ENCODE data around the gene MRPS34.

The MRPS34 gene

GRCh38 chr16:1727651-1728624 lies 45.0 kb downstream of the MRPS34 start:
- no peak for DNase-seq (ENCODE audit: low spot score)

- DNase-seq (ENCODE audit: low spot score), result no peak
Measured at GRCh38 chr16:1726661-1727502, 46.1 kb downstream of the MRPS34 start.

DNA sequence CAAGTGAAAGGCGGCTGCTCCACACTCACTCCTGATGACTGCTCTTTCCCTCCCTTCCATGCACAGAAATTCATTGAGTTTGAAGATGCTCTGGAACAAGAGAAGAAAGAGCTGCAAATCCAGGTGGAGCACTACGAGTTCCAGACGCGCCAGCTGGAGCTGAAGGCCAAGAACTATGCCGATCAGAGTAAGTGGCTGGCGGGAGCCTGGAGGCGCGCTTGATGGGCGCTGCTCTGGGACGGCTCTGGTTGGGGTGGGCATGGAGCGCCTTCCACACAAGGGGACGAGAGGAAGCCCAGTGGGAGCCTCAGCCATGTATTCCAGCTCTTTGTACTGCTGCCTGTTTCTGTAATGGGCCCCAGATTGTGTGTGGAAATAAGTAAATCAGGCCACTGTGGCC lies 48.4 kb downstream of the MRPS34 start:
- no peak for DNase-seq (ENCODE audit: low spot score)

DNA sequence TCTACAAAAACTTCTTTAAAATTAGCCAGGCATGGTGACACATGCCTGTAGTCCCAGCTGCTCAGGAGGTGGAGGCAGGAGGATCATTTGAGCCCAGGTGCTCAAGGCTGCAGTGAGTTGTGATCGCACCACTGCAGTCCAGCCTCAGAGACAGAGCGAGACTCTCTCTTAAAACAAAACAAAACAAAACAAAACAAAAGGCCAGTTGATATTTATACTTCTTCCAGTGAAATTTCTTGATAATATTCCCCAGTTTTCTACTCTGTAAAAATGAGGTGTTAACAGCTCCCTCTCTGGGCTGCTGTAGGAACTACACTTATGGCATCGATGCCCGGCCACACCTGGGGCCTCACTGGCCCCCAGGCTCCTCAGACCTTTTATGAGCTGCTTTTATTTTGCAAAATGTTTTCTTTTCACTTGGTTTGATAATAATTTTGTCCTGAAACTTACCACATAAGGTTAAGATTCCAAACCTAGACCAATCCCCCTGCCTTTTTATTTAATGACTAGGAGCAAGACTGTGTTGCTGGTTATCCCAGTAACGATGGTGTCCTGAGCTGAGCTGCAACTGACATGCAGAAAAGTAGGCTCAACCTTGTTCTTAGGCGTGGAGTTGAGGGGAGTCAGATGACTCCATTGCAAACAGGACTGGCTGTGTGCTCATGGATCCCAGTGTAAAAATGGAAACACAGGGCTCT lies 49.3 kb downstream of the MRPS34 start:
- no peak for DNase-seq (ENCODE audit: low spot score)

Data from RKO (cell line).